Neural progenitor cell (in vitro differentiated cells): ENCODE results near the gene ULBP2.
"Not testable (repeated sequence)": the region's sequence is repeated elsewhere in the genome, so short reads cannot be mapped to it uniquely, and the experiment has no call there.

ENCODE experiments used
- EZH2phosphoT487 ChIP-seq: fragments of 200-600 bp; sonication (generic); IDR thresholded peaks from 2 replicates; pipeline ENCODE4 v1.6.1; 2017; ENCODE audit warnings: antibody characterized with exemption
- TF ChIP-seq, protein P1 (sequence below): fragments of 200-600 bp; sonication (generic); IDR thresholded peaks from 2 replicates; pipeline ENCODE4 v1.5.1; 2017; ENCODE audit warnings: antibody characterized with exemption, mild to moderate bottlenecking

DNA sequence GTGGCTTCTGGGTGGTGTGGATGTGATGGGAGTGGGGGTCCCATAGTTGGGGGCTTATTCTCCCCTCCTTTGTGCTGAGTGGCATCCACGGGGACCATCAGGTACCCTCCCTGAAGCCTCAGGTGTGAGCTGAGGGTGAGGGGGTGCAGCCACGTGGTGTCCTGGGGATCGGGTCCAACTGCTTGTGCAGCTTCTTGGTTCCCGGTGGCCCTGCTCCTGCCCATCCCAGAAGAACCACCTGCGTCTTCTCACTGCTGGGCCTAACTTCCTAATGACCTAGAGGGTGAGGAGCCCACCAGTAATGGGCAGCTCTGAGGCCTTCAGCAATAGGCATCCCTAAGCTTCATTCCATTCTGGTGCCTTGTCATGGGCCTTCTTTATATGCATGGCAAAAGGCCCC lies 1.5 kb downstream of the ULBP2 start:
- TF ChIP-seq, protein P1, sequence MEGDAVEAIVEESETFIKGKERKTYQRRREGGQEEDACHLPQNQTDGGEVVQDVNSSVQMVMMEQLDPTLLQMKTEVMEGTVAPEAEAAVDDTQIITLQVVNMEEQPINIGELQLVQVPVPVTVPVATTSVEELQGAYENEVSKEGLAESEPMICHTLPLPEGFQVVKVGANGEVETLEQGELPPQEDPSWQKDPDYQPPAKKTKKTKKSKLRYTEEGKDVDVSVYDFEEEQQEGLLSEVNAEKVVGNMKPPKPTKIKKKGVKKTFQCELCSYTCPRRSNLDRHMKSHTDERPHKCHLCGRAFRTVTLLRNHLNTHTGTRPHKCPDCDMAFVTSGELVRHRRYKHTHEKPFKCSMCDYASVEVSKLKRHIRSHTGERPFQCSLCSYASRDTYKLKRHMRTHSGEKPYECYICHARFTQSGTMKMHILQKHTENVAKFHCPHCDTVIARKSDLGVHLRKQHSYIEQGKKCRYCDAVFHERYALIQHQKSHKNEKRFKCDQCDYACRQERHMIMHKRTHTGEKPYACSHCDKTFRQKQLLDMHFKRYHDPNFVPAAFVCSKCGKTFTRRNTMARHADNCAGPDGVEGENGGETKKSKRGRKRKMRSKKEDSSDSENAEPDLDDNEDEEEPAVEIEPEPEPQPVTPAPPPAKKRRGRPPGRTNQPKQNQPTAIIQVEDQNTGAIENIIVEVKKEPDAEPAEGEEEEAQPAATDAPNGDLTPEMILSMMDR = not testable (repeated sequence)
- not testable (repeated sequence) for TF ChIP-seq EZH2phosphoT487
